Measurements from ENCODE around the gene KIAA1217.

KIAA1217 gene

GRCh38 chr10:24469993-24470392 is 261.1 kb downstream of the KIAA1217 start:
- TF ChIP-seq POLR2AphosphoS5 (IDR thresholded peaks at IDR 0.05; ENCODE audit: low read depth, low read length): no peak
- no peak for TF ChIP-seq SIN3A (IDR thresholded peaks at IDR 0.05; ENCODE audit: borderline replicate concordance, insufficient read depth, low read length)
- TF ChIP-seq TAF1 (IDR thresholded peaks at IDR 0.05; ENCODE audit: borderline replicate concordance, insufficient read depth, low read length): no peak
- TF ChIP-seq FOXP2 (optimal IDR thresholded peaks at IDR 0.05; ENCODE audit: borderline replicate concordance, extremely low read depth, extremely low read length, insufficient read depth): no peak
- TF ChIP-seq REST (IDR thresholded peaks at IDR 0.05; ENCODE audit: insufficient read depth in 1 of 2, low read depth in 2 of 2, low read length in 2 of 2): no peak

GRCh38 chr10:24475598-24475997 is 266.7 kb downstream of the KIAA1217 start:
- TF ChIP-seq FOXP2 (optimal IDR thresholded peaks at IDR 0.05; ENCODE audit: borderline replicate concordance, extremely low read depth, extremely low read length, insufficient read depth): no peak
- no peak for TF ChIP-seq REST (IDR thresholded peaks at IDR 0.05; ENCODE audit: insufficient read depth in 1 of 2, low read depth in 2 of 2, low read length in 2 of 2)
- TF ChIP-seq TAF1 (IDR thresholded peaks at IDR 0.05; ENCODE audit: borderline replicate concordance, insufficient read depth, low read length): no peak
- TF ChIP-seq SIN3A (IDR thresholded peaks at IDR 0.05; ENCODE audit: borderline replicate concordance, insufficient read depth, low read length): no peak
- no peak for TF ChIP-seq POLR2AphosphoS5 (IDR thresholded peaks at IDR 0.05; ENCODE audit: low read depth, low read length)

DNA sequence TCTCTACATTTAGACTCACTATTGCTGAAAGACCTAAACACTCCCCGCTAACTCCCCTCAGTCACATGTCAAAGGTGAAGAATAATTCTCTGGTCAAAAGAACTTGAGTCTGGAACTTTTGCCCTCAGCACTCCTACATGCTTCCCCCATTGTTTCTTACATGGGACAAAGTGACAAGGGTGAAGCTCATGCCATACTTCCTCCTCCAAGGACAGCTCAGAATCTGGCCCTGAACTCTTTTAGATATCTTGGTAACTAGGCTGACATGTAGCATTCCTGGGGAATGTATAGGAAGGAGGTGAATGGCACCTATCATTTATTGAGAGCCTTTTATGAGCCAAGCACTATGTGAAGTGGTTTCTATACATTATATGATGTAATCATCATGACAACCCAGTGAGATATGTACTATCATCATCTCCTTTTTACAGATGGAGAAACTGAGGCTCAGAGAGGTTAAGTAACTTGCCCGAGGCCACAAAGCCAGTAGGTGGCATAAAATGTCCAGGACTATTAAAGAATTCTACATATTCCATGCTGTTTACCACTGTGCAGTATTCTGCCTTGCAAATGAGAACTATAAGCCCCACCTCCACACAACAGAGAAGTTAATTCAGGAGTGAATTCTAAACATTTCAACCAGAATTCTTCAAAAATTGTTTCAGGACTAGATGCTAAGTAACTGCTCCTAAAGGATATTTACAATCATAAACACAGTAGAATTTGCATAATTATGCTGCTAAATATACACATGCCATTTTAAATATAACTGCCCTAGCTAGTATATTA is 268.2 kb downstream of the KIAA1217 start:
- TF ChIP-seq REST (IDR thresholded peaks at IDR 0.05; ENCODE audit: insufficient read depth in 1 of 2, low read depth in 2 of 2, low read length in 2 of 2) (no peak), SIN3A (IDR thresholded peaks at IDR 0.05; ENCODE audit: borderline replicate concordance, insufficient read depth, low read length) (no peak), POLR2AphosphoS5 (IDR thresholded peaks at IDR 0.05; ENCODE audit: low read depth, low read length) (no peak), FOXP2 (optimal IDR thresholded peaks at IDR 0.05; ENCODE audit: borderline replicate concordance, extremely low read depth, extremely low read length, insufficient read depth) (no peak), TAF1 (IDR thresholded peaks at IDR 0.05; ENCODE audit: borderline replicate concordance, insufficient read depth, low read length) (no peak)

DNA sequence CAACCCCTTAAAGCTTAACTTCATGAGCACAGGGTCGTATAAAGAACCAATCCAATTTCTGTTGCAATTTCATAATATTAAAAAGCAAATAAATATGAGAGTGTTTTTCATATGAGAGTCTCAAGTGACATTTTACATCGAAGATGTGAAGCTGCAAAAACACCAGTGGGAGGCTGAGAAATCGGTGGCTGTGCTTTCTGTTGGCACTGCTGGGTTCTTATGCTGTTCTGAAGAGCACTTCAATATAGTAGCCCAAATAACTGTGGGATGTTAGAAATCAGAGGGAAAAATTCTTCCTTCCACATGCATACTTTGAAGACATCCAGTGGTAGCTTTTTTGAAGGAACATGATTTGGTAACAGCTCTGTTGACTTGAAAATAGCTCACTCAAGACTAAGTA is 269.0 kb downstream of the KIAA1217 start:
- TF ChIP-seq TAF1 (IDR thresholded peaks at IDR 0.05; ENCODE audit: borderline replicate concordance, insufficient read depth, low read length): no peak

DNA sequence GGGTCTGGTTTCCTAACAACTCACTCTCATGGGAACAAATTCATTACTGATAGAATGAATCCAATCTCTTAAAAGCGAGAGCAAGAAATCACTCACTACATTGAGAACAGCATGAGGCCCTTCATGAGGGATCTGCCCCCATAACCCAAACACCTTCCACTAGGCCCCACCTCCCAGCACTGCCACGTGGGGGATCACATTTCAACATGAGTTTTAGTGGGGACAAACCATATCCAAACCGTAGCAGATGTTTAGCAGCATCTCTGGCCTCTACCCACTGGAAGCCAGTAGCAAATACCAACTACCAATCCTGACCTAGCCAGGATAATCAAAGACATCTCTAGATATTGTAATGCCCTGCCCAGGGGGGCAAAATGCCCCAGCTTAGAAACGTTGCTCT is 270.9 kb downstream of the KIAA1217 start:
- TF ChIP-seq REST (IDR thresholded peaks at IDR 0.05; ENCODE audit: insufficient read depth in 1 of 2, low read depth in 2 of 2, low read length in 2 of 2) (no peak), SIN3A (IDR thresholded peaks at IDR 0.05; ENCODE audit: borderline replicate concordance, insufficient read depth, low read length) (no peak), FOXP2 (optimal IDR thresholded peaks at IDR 0.05; ENCODE audit: borderline replicate concordance, extremely low read depth, extremely low read length, insufficient read depth) (no peak), TAF1 (IDR thresholded peaks at IDR 0.05; ENCODE audit: borderline replicate concordance, insufficient read depth, low read length) (no peak), POLR2AphosphoS5 (IDR thresholded peaks at IDR 0.05; ENCODE audit: low read depth, low read length) (no peak)

Measured in PFSK-1 (cell line).